Limb (tissue), 2 donors: ENCODE results near the gene CADM2.
A peak's percentile ranks its signal among the peaks of the same experiment; 100 is the strongest.
"Not testable (repeated sequence)": the region's sequence is repeated elsewhere in the genome, so short reads cannot be mapped to it uniquely, and the experiment has no call there.

Experiments
- DNase-seq, 2 donors: peaks; one replicate each; pipeline ENCODE4 v3.0.0-alpha.2; 2016; ENCODE audit errors: extremely low spot score in 2 of 2

The CADM2 gene

DNA sequence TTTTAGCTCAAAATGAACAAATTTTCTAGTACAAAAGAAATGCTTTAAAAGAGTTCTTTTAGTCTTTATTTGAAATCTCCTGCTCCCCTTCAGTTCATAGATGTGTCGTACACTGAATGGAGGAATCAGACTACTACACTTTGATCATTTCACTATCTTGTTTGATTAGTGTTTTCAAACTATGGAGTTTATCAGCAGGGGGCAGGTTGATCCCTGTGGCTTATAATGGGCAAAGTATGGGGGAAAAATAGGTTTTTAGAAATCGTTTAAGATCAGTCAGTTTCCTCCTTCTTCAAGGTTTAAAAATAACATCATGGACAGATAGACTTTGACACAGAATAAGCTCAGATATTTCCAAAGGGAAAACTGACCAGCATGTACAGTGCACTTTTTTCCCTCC lies 701.7 kb downstream of the CADM2 start:
- no peak for DNase-seq

DNA sequence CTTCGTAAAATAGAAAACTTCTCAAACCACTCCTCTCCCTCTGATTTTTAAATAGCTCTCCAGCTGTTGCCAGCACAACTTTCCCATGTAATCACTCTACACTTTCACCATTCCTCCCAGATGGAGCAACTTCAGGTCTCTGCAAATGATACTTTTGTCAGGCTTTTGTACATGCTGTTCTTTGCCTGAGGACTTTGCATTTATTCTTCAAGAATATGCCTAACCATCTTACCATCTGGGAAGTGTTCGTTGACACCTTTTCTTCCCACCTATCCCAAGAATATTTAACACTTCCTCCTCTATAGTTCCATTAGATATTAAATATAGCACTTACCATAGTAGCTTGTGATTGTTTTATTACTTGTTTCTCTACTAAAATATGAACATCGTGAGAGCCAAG lies 703.7 kb downstream of the CADM2 start:
- DNase-seq, result no peak

DNA sequence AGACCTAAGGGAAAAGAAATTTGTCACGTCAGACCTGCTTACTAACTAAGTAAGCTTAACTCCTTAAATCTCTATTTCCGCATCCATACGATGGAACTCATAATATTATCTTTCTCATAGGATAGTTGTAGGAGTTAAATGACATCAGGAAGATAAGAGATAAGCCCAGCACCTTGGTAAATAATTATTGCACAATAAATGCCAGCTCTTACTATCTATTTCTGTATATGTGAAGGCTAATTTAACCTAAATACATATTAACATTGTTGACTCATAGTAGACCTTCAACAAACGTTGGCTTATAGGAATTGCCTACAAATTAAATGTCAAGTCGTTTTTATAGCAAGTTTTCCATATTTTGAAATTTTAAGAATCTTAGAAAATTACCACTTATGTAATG lies 709.0 kb downstream of the CADM2 start:
- DNase-seq, result no peak

DNA sequence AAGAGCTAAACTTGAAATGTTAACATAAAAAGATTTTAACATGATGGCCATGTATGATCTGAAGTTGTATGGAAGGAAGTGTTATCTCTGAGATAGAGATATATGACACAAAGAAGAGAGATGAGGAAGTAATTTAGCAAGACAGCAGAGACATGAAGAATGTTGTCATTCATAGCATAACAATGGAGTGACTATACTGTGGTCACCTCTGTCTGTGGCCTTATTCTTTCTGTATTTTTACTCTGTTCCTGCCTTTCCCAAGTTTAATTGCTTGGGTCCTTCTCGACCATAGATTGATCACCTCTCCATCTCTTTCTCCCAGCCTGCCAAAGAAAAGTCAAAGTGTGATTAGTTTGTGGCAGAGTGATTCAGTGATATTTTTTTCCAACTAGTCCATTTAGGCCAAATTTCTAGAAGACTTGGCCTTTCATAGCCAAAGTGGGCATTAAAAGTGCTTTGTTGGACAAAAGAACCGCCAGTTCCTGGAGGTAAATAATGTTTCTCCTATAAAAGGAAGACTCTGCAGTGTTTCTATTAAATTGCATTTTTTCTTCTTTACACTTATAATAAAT lies 711.9 kb downstream of the CADM2 start:
- no peak for DNase-seq

DNA sequence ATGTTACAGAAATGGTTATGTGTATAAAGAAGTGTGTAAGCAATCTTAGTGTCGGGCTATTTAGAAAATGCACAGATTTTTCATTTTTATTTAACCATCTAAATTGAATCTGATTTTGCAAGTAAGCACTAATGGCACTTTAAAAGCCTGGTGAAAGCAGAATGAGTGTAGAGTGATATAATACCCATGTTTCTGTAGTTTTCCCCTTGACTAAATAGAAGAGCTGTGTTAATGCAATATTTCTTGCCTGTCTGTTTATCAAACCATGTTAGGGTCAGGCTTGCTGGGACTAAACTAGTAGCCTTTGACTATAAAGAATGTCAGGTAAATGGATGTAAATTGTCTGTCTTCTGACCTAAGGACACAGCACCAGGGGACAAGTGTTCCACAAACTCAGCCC lies 714.0 kb downstream of the CADM2 start:
- DNase-seq, result no peak

DNA sequence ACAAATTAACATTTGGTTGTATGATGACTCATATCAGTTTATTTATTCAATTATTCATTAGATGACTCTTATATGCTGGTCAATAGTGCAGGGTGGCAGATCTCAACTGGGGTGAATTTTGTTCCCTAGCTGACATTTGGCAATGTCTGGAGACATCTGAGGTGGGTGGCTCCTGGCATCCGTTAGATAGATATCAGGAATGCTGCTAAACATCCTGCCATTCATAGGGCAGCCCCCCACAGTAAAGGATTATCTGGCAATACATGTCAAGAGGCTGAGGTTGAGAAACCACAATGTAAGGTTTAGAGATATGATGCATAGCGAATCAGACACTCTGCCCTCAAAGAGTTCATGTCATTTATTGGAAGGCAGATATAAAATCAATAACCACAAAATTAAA lies 719.9 kb downstream of the CADM2 start:
- no peak for DNase-seq

DNA sequence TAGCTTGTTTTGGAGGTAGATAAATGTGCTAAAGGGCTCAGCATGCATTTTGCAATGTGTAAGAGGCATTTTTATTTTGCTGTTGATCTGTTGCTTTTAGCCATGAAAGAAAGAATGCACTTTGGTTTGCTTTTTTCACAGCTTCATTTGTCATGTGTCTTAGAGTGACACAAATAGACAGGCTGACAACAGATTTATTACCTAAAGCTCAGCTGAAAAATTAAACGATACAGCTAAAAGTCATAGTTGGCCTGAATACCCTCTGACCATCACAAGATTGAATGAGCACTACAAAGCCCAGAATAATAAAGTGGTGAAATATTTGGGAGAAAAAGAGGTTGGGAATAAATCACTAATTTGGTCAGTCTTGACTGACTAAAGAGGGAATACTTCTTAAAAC lies 723.1 kb downstream of the CADM2 start:
- DNase-seq, result no peak

DNA sequence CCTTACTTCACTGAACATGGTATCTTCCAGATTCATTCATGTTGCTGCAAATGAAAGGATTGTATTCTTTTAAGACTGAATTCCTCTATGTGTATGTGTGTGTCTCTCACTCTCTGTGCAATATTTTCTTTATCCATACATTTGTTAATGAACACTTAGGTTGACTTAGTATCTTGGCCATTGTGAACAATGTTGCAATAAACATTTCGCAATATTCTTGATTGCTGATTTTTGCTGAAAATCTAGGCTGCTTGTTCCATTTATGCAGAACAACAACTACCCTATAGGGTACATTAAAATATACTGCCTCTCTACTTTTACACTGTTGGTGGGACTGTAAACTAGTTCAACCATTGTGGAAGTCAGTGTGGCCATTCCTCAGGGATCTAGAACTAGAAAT lies 732.4 kb downstream of the CADM2 start:
- no peak for DNase-seq

DNA sequence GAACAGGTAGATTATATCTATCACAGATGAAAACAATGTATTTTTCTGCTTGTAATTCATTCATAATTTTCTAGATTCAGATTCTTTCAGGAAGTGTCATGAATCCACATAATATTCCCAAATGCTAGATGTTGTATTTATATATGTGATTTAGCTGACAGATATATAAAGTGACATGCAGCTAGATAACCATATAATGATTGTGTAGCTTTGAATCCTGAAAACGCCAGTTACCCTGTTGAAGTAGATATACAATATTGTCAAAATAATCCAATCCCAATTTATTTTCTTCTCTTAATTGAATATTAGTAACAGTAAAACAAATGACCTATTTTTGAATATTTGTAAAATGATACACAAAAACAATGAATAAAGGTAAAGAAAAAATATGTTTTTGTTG lies 738.4 kb downstream of the CADM2 start:
- no peak for DNase-seq

DNA sequence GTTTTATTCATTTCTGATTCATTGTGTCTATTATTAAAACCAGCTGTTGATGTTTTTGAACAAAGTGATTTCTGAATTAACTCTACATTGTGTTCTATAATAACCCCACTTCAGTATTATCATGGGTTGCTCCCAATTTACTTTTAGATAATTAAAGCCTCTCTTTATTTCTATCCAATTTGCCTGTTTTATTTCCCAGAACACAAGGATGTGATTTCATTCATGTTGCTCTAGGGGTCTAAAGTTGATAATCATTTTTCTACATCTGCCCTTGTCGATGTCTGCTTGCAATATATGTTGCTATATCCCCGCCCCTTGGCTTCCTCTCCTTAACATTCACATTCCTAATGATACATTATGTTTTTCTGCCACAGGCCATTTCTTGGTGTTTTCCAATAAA lies 747.3 kb downstream of the CADM2 start:
- no peak for DNase-seq

DNA sequence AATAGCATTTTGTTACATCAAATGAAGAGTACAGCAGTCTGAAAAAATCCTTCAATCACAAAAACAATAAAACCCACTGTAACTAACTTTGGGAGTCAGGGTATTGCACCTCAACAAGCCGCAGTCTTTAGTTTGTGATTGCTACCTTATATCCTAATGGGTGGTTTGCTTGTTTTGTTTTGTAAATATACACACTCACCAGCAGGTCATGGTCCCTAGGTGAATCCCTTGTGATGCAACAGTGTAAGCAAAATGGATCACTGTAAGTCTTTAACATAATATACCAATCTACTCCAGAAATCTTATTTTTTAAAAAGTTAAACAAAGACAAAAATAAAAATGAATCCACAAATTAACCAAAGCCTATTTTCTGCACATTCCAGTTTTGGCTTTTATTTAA lies 749.5 kb downstream of the CADM2 start:
- DNase-seq, result not testable (repeated sequence)

DNA sequence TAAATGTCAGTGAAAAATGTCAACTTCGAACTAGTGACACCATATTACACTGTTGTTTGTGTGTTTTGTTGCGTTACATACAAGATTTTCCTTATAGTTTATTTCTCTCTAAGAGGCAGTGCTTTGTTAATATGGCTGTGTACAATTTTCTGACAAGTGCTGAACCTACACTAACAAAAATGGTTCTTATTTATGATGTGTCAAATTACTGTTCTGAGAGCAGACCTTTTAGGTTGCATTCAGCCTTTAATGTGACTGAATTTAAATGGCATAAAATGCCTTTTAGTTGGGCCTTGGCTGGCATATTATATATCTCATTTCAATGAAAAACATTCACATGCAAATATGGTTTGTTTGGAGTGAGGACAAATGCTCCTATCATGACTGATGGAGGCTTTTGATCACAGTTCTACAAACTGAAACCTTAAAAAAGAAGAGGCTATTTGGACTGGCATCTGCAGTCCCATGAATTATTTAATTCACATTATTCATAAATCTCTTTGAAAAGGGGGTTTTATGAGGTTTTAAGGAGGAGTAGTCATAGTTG lies 750.6 kb downstream of the CADM2 start:
- DNase-seq, result no peak

DNA sequence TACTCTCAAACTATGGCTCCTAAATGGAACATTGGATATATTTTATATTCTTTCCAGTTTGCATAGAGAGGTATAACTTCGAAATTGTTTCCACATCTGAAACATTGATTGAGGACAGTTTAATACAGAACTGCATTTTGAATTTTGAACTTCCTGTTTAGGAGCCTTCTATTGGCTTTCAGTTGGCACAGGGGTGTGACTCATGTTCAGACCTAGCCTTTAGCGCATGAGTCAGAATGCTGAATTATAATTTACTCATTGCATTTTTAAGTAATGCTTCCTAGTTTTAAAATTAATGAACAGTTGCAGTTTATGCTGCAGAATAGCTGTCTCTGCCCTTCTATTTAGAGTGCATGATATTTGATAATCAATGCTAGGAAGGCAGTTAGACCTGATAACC lies 751.7 kb downstream of the CADM2 start:
- DNase-seq, result no peak

DNA sequence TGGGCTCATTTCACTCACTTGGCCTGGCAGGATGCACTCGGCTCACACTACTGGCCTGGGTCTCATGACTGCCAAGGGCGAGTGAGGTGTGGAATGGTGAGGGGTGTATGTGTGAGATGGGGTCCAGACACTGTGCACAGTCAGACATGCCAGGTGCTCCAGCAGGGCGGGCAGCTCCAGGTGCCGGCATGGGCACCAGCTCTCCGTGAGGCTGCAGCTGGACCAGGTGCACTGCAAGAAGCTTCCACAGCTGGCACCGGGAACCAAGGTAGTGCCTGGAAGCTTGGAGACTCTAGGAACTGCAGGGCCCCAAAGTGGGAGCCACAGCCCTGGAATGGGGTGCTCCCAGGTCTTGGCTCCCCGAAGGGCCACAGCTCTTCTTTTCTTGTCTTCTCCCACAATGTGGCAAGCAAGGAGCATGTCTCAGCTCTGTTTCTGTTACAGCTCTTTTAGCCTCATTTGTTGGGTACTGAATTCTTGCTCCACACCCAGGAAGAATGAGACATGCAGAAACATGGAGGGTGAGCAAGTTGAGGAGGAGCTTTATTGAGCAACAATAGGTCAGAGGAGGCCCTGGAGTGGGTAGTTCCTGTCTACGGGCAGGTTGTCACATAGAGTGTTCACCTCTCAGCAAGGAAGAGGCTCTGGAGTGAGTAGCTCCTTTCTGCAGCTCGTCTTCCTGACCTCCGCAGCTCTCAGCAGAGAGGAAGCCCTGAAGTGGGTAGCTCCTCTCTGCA lies 762.8 kb downstream of the CADM2 start:
- no peak for DNase-seq

DNA sequence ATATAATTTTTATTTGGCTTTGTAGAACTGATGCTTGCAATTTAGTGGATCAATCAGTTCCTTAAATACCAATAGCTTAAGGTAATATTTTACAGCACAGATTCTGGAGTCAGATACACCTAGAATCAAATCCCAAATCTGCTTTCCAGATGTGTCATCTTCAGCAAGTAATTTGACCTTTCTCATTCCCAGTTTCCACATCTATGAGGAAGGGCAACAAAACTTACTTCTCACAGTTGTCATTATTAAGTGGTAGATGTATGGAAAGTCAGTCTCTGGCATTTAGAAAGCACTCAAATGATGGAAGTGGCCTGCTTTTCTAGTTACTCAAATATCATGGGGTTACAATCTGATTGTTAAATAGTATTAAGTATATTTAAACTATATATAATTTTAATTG lies 767.0 kb downstream of the CADM2 start:
- DNase-seq, result no peak

DNA sequence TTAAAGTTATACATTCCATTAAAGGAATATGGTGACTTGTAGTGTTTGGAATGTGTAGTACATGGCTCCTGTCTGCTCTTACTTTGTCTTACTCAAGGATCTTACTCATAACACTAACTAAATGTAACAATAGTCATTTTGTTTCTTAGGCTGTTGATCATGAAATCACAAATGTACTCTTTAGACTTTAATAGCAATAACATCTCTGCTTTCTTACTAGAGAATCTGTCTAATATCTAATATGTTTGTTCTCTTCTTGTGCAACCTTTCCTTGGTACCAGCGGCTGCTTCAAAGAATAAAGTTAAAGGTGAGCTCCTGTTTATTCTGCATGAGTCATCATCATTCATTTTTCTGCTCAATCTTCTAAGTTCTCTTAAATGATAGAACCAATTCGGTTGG lies 767.5 kb downstream of the CADM2 start:
- no peak for DNase-seq

DNA sequence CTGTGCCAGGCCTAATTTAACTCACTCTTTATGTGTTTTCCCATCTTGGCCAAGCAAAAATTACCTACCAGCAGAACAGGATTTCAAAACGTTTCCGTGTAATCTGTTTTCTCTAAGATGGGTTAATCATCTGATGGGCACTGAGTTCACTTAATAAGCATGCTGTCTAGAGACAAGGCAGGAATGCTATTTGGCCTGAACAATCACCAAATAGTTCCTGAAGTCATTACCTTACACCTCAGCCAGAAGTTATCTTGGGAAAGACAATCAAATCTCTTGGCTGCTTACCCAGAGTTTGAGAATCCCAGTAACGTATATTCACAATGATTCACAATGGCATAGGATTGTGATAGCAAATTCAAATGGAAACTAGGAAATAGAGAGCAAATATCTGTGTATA lies 779.1 kb downstream of the CADM2 start:
- no peak for DNase-seq

DNA sequence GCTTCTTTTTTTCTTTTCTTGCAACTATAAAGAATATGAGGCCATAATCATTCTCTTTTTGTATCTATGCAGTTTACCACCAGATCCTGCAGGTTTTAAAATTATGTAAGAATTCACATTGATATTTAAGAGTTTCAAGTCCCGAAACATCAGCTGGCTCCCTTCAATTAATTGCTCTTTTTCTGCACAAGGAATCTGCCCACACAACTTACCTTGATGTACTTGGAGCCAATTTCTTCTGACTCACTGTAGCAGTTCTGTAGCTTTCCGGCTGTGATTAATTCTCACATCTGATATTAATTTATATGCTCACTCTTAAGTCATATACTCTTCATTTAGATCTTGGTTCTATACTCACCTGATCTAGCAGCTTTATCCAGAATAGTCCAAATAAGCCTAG lies 781.8 kb downstream of the CADM2 start:
- no peak for DNase-seq

DNA sequence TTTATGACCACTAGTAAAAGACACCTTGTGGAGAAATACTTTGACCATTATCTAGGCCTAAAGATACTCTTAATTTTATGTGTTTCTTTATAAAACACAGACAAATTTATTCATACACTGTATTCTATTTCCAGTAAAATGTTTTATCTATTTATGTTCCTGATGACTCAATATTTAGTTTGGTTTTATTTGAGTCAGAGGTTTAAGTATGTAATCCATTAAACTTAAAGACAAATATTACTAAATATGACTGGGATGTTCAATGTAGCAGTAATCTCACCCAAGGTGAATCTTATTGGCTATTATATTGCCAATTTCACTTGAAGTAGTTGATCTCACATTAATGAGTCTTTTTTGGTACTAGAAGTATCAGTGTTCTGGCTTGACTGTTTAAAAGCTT lies 799.7 kb downstream of the CADM2 start:
- no peak for DNase-seq

DNA sequence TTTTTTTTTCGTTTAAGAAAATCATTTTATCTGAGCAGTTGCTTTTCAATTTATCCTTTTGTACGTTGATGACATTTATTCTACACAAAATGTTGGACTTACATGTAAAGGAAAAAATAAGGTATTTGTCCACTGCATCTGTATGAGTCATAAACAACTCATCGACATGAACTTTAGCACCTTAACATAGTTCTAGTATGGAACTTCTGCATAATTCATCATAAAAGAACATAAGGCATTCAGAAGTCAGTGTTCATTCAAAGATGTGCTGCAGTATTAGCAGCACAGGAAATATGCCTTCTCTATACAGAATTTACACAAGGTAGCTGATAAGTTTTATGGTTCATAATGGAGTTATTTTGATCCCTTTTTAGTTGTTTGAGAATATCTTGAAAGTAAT lies 801.6 kb downstream of the CADM2 start:
- DNase-seq, result no peak

DNA sequence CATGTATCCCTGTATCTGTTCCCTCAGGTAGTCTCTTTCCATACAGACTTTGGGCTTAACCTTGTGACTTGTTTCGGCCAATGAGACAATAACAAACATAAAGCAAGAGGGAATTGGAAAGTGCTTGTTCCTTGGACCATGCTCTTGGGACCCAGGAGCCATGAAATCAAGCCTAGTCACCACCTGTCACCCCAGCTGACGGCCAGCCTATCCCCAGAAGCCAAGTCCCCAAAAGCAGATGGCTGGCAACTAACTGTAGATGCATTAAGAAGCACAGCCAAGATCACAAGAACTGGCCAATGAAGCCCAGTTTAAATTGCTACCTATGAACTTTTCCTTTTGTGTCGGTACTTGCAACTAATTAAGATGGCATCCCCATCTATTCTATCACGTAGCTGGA lies 822.0 kb downstream of the CADM2 start:
- DNase-seq, result no peak

DNA sequence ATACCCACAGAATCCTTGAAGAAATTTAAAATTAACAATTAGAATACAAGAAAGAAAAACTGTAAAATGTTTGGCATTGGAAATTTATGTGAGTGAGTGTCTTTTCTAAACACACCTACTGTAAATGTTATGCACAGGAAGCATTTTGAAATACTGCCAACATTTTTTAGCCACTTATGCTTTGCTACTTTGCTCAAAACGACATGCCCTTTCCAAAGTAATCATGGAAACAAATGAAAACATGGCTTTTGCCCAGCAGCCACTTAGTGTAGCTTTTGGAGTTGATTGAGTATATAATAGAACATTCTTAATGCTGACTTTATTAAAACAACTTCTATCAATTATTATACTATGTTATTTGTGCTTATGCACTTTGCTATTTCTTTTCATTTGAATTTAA lies 823.0 kb downstream of the CADM2 start:
- peak in 1 of 2 donors; percentile 28 for DNase-seq

DNA sequence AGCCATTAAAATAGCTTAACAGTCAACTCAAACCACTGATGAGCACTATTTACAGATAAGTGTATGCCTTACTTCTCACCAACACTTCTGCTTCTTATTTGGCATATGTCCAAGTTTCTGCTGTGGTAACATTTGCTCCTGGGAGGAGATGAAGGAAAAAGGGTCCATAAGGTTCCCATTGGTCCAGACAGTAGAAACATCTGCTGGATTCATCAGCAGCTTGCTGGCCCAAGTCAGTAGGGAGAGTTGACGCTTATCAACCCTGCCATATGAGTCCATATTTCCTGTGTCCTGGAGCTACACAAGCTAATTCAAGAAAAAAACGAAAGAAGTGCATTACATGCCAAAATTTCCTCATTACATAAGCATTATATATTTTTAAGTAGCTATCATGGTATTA lies 824.5 kb downstream of the CADM2 start:
- DNase-seq, result peak in 1 of 2 donors; percentile 9
